ENCODE results near the gene ITPK1. TPM values are rescaled to one million over a fixed set of nuclear protein-coding genes. Genes with fewer than 3 reads are reported as not detected.

The ITPK1 gene
- polyA plus RNA-seq, 1 of the 3 experiments (the other 2 are of a cell fraction), result 23.2 TPM

- no peak for TF ChIP-seq USF1 (IDR thresholded peaks at IDR 0.05; ENCODE audit: borderline replicate concordance, low read depth)
- no peak for TF ChIP-seq NRF1 (IDR thresholded peaks at IDR 0.05; ENCODE audit: low read depth, low read length)
- no peak for TF ChIP-seq EP300 (IDR thresholded peaks at IDR 0.05; ENCODE audit: borderline replicate concordance in 1 of 2, low read depth in 1 of 2, low read length in 1 of 2)
Observed at GRCh38 chr14:92902726-92903125, 213.0 kb downstream of the ITPK1 start (continued).

GRCh38 chr14:92902191-92902590 lies 213.5 kb downstream of the ITPK1 start:
- TF ChIP-seq SMC3 (IDR thresholded peaks at IDR 0.05; ENCODE audit: low read depth, low read length), result no peak
- TF ChIP-seq RAD21 (IDR thresholded peaks at IDR 0.05; ENCODE audit: low read length), result no peak
- no peak for TF ChIP-seq SIN3A (IDR thresholded peaks at IDR 0.05; ENCODE audit: borderline replicate concordance, low read depth, low read length)
- TF ChIP-seq FOXJ3 (CRISPR knock-in tag; IDR thresholded peaks at IDR 0.05), result no peak
- no peak for TF ChIP-seq MEF2A (IDR thresholded peaks at IDR 0.05; ENCODE audit: borderline replicate concordance, low read depth)
- no peak for TF ChIP-seq JUND (IDR thresholded peaks at IDR 0.05)
- no peak for TF ChIP-seq CTCF (IDR thresholded peaks at IDR 0.05)
- H3K9me2 ChIP-seq, result no peaks in the 10 kb centered on the region
- H3K27me3 ChIP-seq (ENCODE audit: insufficient read depth), result no peaks in the 10 kb centered on the region
- H4K20me1 ChIP-seq (ENCODE audit: insufficient read depth), result no peaks in the 10 kb centered on the region
- DNase-seq, result no peak
- H3K36me3 ChIP-seq (replicated peaks in 1 of 2; ENCODE audit: control insufficient read depth in 1 of 2, insufficient read depth in 2 of 2, low read length in 1 of 2), result no peaks in the 10 kb centered on the region
- no peak overlapping the region for H2AFZ ChIP-seq (ENCODE audit: low read depth)
- H3K4me1 ChIP-seq (ENCODE audit: control insufficient read depth in 1 of 2, insufficient read depth in 2 of 2, low read depth in 1 of 2, low read length in 1 of 2), result peaks cover 0 to 15% of the 10 kb centered on the region in 2 experiments; a peak in 1 of 4 replicates
- no peak overlapping the region for H3K9ac ChIP-seq
- ChIA-PET CTCF (interaction anchor here (0.6 kb wide), 1 partner anchor 14 kb away, joined by 3 read pairs; no protein-coding TSS in a partner anchor), POLR2A (interaction anchor here (1.3 to 2.1 kb wide), 2 partner anchors 16 to 21 kb away, joined by 6 to 8 read pairs; partner anchors contain the start of gene CHGA)
- no peak overlapping the region for H3K4me3 ChIP-seq (ENCODE audit: low read depth in 2 of 2, low read length in 1 of 2)
- no peaks in the 10 kb centered on the region for H3K79me2 ChIP-seq (ENCODE audit: insufficient read depth)
- H3F3A ChIP-seq (replicated peaks; ENCODE audit: insufficient read depth), result no peaks in the 10 kb centered on the region
- H3K4me2 ChIP-seq, result no peak overlapping the region
- no peak overlapping the region for H3K27ac ChIP-seq (ENCODE audit: low read depth in 2 of 2, low read length in 1 of 2)
- WGBS (ENCODE audit: low lambda C conversion rate), result 58% methylated on average over 6 of the region's 6 CpGs
- no peaks in the 10 kb centered on the region for H3K9me3 ChIP-seq

- H3K27me3 ChIP-seq (ENCODE audit: insufficient read depth), result no peaks in the 10 kb centered on the region
- no peaks in the 10 kb centered on the region for H4K20me1 ChIP-seq (ENCODE audit: insufficient read depth)
- no peaks in the 10 kb centered on the region for H3K9me2 ChIP-seq
- no peak overlapping the region for H2AFZ ChIP-seq (ENCODE audit: low read depth)
- no peaks in the 10 kb centered on the region for H3K79me2 ChIP-seq (ENCODE audit: insufficient read depth)
- DNase-seq, result no peak
- ChIA-PET CTCF (interaction anchor here (0.6 to 1.3 kb wide), 3 partner anchors 15 to 62 kb away, joined by 3 read pairs; no protein-coding TSS in a partner anchor), POLR2A (interaction anchor here (1.5 kb wide), 1 partner anchor 23 kb away, joined by 5 read pairs; the partner anchor contains the start of gene CHGA)
- no peak overlapping the region for H3K4me3 ChIP-seq (ENCODE audit: low read depth in 2 of 2, low read length in 1 of 2)
- no peak overlapping the region for H3K9ac ChIP-seq
- no peaks in the 10 kb centered on the region for H3K36me3 ChIP-seq (replicated peaks in 1 of 2; ENCODE audit: control insufficient read depth in 1 of 2, insufficient read depth in 2 of 2, low read length in 1 of 2)
- WGBS (ENCODE audit: low lambda C conversion rate), result 88% methylated on average over 2 of the region's 2 CpGs
- no peaks in the 10 kb centered on the region for H3F3A ChIP-seq (replicated peaks; ENCODE audit: insufficient read depth)
- H3K27ac ChIP-seq (ENCODE audit: low read depth in 2 of 2, low read length in 1 of 2), result no peak overlapping the region
- H3K4me2 ChIP-seq, result no peak overlapping the region
- H3K4me1 ChIP-seq (ENCODE audit: control insufficient read depth in 1 of 2, insufficient read depth in 2 of 2, low read depth in 1 of 2, low read length in 1 of 2), result peaks cover 0 to 4% of the 10 kb centered on the region in 2 experiments; a peak in 1 of 4 replicates
- no peaks in the 10 kb centered on the region for H3K9me3 ChIP-seq
- TF ChIP-seq CTCF (IDR thresholded peaks at IDR 0.05) (no peak), FOXM1 (IDR thresholded peaks at IDR 0.05; ENCODE audit: low read depth) (no peak), NRF1 (IDR thresholded peaks at IDR 0.05; ENCODE audit: low read depth, low read length) (no peak), YY1 (IDR thresholded peaks at IDR 0.05; ENCODE audit: low read depth) (no peak), SMC3 (IDR thresholded peaks at IDR 0.05; ENCODE audit: low read depth, low read length) (no peak), RFX5 (IDR thresholded peaks at IDR 0.05; ENCODE audit: low read length) (no peak), TCF12 (IDR thresholded peaks at IDR 0.05) (no peak), FOXJ3 (CRISPR knock-in tag; IDR thresholded peaks at IDR 0.05) (no peak), GATA2 (CRISPR knock-in tag; IDR thresholded peaks at IDR 0.05) (no peak), RAD21 (IDR thresholded peaks at IDR 0.05; ENCODE audit: low read length) (no peak), USF2 (IDR thresholded peaks at IDR 0.05; ENCODE audit: borderline replicate concordance, low read depth, low read length) (no peak), MEF2A (IDR thresholded peaks at IDR 0.05; ENCODE audit: borderline replicate concordance, low read depth) (no peak)
Observed at GRCh38 chr14:92900660-92901059, 215.1 kb downstream of the ITPK1 start.

All from SK-N-SH (cell line).